ENCODE data around the gene PRKCQ. TPM values are rescaled to one million over a fixed set of nuclear protein-coding genes. Genes with fewer than 3 reads are reported as not detected.

Gene PRKCQ
- total RNA-seq, 2 donors from 2014 or later, result 0.33 to 6.0 TPM

DNA sequence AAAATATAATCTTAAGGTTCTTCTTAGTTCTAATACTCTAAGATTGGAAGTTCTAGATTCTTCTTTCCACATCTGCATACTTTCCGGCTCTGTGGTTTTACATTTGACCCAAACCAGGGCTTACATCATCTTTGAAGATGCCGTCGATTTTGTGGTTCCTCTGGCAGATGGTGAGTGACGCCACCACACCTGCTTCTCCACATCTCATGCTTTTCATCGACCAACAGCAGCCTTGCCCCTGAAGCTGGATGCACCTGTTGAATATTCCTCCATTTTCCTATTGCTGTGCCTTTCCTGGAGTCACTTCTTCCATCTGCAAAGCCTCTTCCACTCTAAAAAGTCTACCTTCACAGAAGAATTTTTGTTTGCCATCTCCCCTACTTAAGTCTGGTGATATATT lies 121.3 kb downstream of the PRKCQ start:
- Histone ChIP-seq H3K36me3 (replicated peaks in 1 of 2; ENCODE audit: insufficient read depth in 1 of 2, low read depth in 2 of 2) (no peaks in the 10 kb centered on the region), H3K27me3 (no peaks in the 10 kb centered on the region), H3K27ac (no peak overlapping the region), H3K9me3 (no peaks in the 10 kb centered on the region), H3K4me3 (no peak overlapping the region), H3K4me1 (no peaks in the 10 kb centered on the region)
- ATAC-seq (no peak), DNase-seq (no peak)
- intact Hi-C loops (cut with DNase I), result no loop called here
- no peak for TF ChIP-seq POLR2A (IDR thresholded peaks at IDR 0.05)
- TF ChIP-seq, protein P1, sequence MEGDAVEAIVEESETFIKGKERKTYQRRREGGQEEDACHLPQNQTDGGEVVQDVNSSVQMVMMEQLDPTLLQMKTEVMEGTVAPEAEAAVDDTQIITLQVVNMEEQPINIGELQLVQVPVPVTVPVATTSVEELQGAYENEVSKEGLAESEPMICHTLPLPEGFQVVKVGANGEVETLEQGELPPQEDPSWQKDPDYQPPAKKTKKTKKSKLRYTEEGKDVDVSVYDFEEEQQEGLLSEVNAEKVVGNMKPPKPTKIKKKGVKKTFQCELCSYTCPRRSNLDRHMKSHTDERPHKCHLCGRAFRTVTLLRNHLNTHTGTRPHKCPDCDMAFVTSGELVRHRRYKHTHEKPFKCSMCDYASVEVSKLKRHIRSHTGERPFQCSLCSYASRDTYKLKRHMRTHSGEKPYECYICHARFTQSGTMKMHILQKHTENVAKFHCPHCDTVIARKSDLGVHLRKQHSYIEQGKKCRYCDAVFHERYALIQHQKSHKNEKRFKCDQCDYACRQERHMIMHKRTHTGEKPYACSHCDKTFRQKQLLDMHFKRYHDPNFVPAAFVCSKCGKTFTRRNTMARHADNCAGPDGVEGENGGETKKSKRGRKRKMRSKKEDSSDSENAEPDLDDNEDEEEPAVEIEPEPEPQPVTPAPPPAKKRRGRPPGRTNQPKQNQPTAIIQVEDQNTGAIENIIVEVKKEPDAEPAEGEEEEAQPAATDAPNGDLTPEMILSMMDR (IDR thresholded peaks at IDR 0.05), result no peak
- 87 to 89% methylated on average over 5 of the region's 5 CpGs for WGBS, 2 donors

DNA sequence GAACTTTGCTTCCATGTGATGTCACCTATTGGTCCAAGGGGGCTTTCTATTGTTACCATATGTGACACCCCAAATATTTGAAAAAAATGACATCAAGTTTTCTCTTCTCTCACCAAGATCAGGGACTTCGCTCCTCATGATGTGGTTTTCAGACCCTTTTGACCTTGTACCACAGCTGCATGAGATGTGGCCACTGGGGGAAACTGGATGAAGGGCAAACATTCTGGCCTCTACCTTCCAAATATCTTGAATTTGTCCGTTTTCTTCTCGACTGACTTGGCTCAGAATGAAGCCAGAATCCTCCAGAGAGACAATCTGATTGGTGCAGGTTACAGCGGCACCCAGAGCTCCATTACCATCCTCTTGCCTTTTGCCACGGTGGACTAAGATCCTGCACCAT lies 122.7 kb downstream of the PRKCQ start:
- ATAC-seq, result no peak
- no peak overlapping the region for H3K27ac ChIP-seq
- no peaks in the 10 kb centered on the region for H3K27me3 ChIP-seq
- H3K4me3 ChIP-seq, result no peak overlapping the region
- no peak for TF ChIP-seq POLR2A (IDR thresholded peaks at IDR 0.05)
- TF ChIP-seq, protein P1 (IDR thresholded peaks at IDR 0.05), result no peak
- no peak for DNase-seq
- H3K9me3 ChIP-seq, result no peaks in the 10 kb centered on the region
- intact Hi-C loops (cut with DNase I), result no loop called here
- H3K4me1 ChIP-seq, result no peaks in the 10 kb centered on the region
- H3K36me3 ChIP-seq (replicated peaks in 1 of 2; ENCODE audit: insufficient read depth in 1 of 2, low read depth in 2 of 2), result no peaks in the 10 kb centered on the region
- WGBS, 2 donors, result 93 to 95% methylated on average over 5 of the region's 5 CpGs

DNA sequence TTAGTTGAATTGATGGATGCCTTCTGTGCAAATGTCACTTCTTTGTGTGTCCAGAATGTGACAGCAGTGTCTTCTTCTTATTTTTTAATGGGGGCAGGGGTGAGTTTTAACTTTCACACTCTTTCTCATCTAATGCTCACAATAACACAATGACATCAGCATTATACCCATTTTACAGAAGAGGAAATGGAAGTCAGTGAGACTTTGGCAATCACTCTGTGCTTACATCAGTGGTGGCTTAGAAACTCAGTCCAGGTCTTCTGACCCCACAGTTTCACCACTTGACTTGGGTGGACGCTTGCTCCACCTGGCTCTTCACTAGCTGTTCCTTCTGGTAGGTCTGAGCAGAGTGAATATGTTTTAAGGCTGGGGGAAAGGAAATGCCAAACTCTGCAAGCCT lies 124.0 kb downstream of the PRKCQ start:
- DNase-seq (no peak), ATAC-seq (no peak)
- H3K4me3 ChIP-seq, result no peak overlapping the region
- intact Hi-C loops (cut with DNase I), result no loop called here
- H3K4me1 ChIP-seq, result no peaks in the 10 kb centered on the region
- no peaks in the 10 kb centered on the region for H3K9me3 ChIP-seq
- WGBS, 2 donors, result 95 to 100% methylated on average over 1 of the region's 1 CpG
- H3K27me3 ChIP-seq, result no peaks in the 10 kb centered on the region
- no peak overlapping the region for H3K27ac ChIP-seq
- H3K36me3 ChIP-seq (replicated peaks in 1 of 2; ENCODE audit: insufficient read depth in 1 of 2, low read depth in 2 of 2), result no peaks in the 10 kb centered on the region
- no peak for TF ChIP-seq POLR2A (IDR thresholded peaks at IDR 0.05)
- TF ChIP-seq, protein P1 (IDR thresholded peaks at IDR 0.05), result no peak

DNA sequence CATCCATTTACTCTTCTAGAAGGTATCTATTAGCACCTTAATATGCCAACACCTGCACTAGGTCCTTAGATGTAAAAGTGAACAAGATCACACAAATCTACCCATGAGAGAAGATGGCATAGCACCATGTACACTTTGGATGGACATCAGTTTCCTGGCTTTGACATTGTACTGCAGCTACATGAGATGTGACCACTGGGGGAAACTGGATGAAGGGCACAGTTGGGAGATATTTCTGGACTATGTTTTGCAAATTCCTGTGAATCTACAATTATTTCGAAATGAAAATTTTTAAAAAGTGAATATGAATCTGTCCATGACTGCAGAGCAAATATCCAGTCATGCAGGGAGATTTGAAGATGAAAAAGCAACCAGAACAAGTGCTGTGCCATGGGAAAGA lies 124.5 kb downstream of the PRKCQ start:
- Histone ChIP-seq H3K9me3 (no peaks in the 10 kb centered on the region), H3K27ac (no peak overlapping the region), H3K4me1 (no peaks in the 10 kb centered on the region), H3K4me3 (no peak overlapping the region), H3K27me3 (no peaks in the 10 kb centered on the region), H3K36me3 (replicated peaks in 1 of 2; ENCODE audit: insufficient read depth in 1 of 2, low read depth in 2 of 2) (no peaks in the 10 kb centered on the region)
- TF ChIP-seq POLR2A (IDR thresholded peaks at IDR 0.05), result no peak
- TF ChIP-seq, protein P1 (IDR thresholded peaks at IDR 0.05), result no peak
- ATAC-seq, result no peak
- DNase-seq, result no peak
- WGBS, 2 donors, result 82 to 96% methylated on average over 1 of the region's 1 CpG
- intact Hi-C loops (cut with DNase I), result no loop called here

DNA sequence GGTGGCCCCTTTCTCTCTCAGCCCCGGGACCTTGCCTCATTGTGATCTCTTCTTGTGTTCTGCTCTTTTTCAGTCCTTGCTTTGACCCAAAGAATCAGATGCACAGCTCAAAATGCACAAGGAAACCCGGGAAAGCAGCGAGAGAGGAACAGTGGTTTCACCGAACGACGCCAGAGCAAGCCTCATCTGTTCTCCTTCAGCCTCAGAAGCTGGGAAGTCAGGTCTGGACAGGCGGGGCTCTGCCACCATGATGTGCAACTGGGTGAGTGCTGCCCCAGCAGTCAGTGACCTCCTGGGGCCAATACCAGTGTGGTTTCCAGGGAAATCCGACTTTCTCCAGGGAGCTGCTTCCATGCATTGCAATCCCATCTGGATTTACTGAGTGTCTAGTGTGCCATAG lies 133.4 kb downstream of the PRKCQ start:
- DNase-seq, result no peak
- intact Hi-C loops (cut with DNase I), result no loop called here
- H3K4me3 ChIP-seq, result no peak overlapping the region
- no peaks in the 10 kb centered on the region for H3K27me3 ChIP-seq
- H3K9me3 ChIP-seq, result no peaks in the 10 kb centered on the region
- no peaks in the 10 kb centered on the region for H3K36me3 ChIP-seq (replicated peaks in 1 of 2; ENCODE audit: insufficient read depth in 1 of 2, low read depth in 2 of 2)
- TF ChIP-seq POLR2A (IDR thresholded peaks at IDR 0.05), result no peak
- TF ChIP-seq, protein P1 (IDR thresholded peaks at IDR 0.05), result no peak
- H3K27ac ChIP-seq, result no peak overlapping the region
- no peak for ATAC-seq
- 89 to 98% methylated on average over 7 to 8 of the region's 8 CpGs for WGBS, 2 donors
- H3K4me1 ChIP-seq, result no peaks in the 10 kb centered on the region

Measured in body of pancreas (tissue), 4 donors.